GM12878 (cell line): Measurements from ENCODE around the gene THBS1. TPM values are rescaled to one million over a fixed set of nuclear protein-coding genes. Genes with fewer than 3 reads are reported as not detected.

ENCODE experiments used
- ATAC-seq: fragments of 200-7000 bp; cut with Tn5 transposase; 3 replicates; pipeline ENCODE4 v1.9.1; 2020; ENCODE audit warnings: mild to moderate bottlenecking, moderate library complexity
- BruUV-seq: library from RNA; stranded (reverse); fragments of 400-500 nt; replicated peaks from 2 replicates; lab custom pipeline; 2021; lab: Mats Ljungman, UMichigan
- CTCF ChIA-PET: fragments of 300-600 bp; sonication (Branson Sonifier 250); formaldehyde crosslinking; extraction: SDS; loops from one replicate; lab custom pipeline; 2021; ENCODE audit warnings: inconsistent platforms; lab: Yijun Ruan, JAX
- POLR2A ChIA-PET: fragments of 350-600 bp; formaldehyde crosslinking; extraction: SDS; loops from one replicate; lab custom pipeline; 2021; ENCODE audit warnings: inconsistent platforms; lab: Charles Lee
- RAD21 ChIA-PET: fragments of 300-600 bp; sonication (Branson Sonifier 250); formaldehyde crosslinking; loops from one replicate; lab custom pipeline; 2023; ENCODE audit warnings: antibody characterized with exemption; ENCODE audit not compliant: unreplicated experiment; lab: Charles Lee
- SMC1A ChIA-PET: fragments of 300-600 bp; sonication (Branson Sonifier 250); formaldehyde crosslinking; loops from one replicate; lab custom pipeline; 2023; ENCODE audit not compliant: unreplicated experiment, uncharacterized antibody; lab: Charles Lee
- DNase-seq: peaks from one replicate; pipeline ENCODE4 v3.0.0-alpha.2; 2011; ENCODE audit warnings: low read depth, low spot score
- FAIRE-seq: peaks from 3 replicates; lab custom pipeline; 2011; peaks lifted over from hg19 to GRCh38; lab: Jason Lieb, UNC
- H2AFZ ChIP-seq: 2 replicates; pipeline ENCODE4 v1.6.0; 2011; ENCODE audit warnings: low read depth, low read length, control low read depth; ENCODE audit not compliant: control insufficient read depth
- H3K27ac ChIP-seq: 2 replicates; pipeline ENCODE4 v1.5.1; 2011; ENCODE audit warnings: control low read depth; ENCODE audit not compliant: control insufficient read depth, insufficient read depth
- H3K27me3 ChIP-seq, 2 experiments: replicated peaks in 1 of 2; 2 replicates each; pipeline versions ENCODE4 v1.6.0 to v1.6.1; 2011; ENCODE audit warnings: low read length in 1 of 2; ENCODE audit not compliant: control insufficient read depth in 2 of 2, insufficient read depth in 2 of 2
- H3K36me3 ChIP-seq, 2 experiments: 2 replicates each; pipeline ENCODE4 v1.5.1; 2011; ENCODE audit warnings: low read length in 1 of 2; ENCODE audit not compliant: control insufficient read depth in 2 of 2, insufficient read depth in 2 of 2
- H3K4me1 ChIP-seq: 2 replicates; pipeline ENCODE4 v1.6.1; 2011; ENCODE audit warnings: mild to moderate bottlenecking, low read length, moderate library complexity, mixed read lengths; ENCODE audit not compliant: control insufficient read depth, insufficient read depth
- H3K4me2 ChIP-seq: 2 replicates; pipeline ENCODE4 v1.6.0; 2011; ENCODE audit warnings: control low read depth; ENCODE audit not compliant: control insufficient read depth, insufficient read depth
- H3K4me3 ChIP-seq: fragments of 200-600 bp; sonication (generic); 2 replicates; pipeline ENCODE4 v1.5.1; 2016
- H3K79me2 ChIP-seq: 2 replicates; pipeline ENCODE4 v1.6.0; 2011; ENCODE audit warnings: low read length; ENCODE audit not compliant: control insufficient read depth, insufficient read depth
- H3K9ac ChIP-seq: 2 replicates; pipeline ENCODE4 v1.8.0; 2011; ENCODE audit warnings: low read length, control low read depth, mixed read lengths; ENCODE audit not compliant: control insufficient read depth, insufficient read depth
- H3K9me3 ChIP-seq: replicated peaks from 3 replicates; pipeline ENCODE4 v1.5.1; 2011; ENCODE audit warnings: mild to moderate bottlenecking, low read length; ENCODE audit not compliant: control insufficient read depth, insufficient read depth
- H4K20me1 ChIP-seq: 2 replicates; pipeline ENCODE4 v1.6.0; 2011; ENCODE audit not compliant: control insufficient read depth, insufficient read depth
- KDM1A ChIP-seq: fragments of 200-600 bp; sonication (generic); IDR thresholded peaks from 2 replicates; pipeline ENCODE4 v1.6.1; 2016; ENCODE audit warnings: borderline replicate concordance
- MEF2A ChIP-seq: IDR thresholded peaks from 2 replicates; pipeline ENCODE4 v1.6.1; 2011; ENCODE audit warnings: low read depth, mild to moderate bottlenecking, low read length, moderate library complexity; ENCODE audit not compliant: insufficient read depth
- MTA3 ChIP-seq: IDR thresholded peaks from 2 replicates; pipeline ENCODE4 v1.6.1; 2012; ENCODE audit warnings: low read length, inconsistent platforms, borderline replicate concordance
- NR2C2 ChIP-seq: IDR thresholded peaks from 2 replicates; pipeline ENCODE4 v1.6.1; 2011; ENCODE audit warnings: borderline replicate concordance, low read depth; ENCODE audit not compliant: control insufficient read depth, insufficient read length
- NR2F1 ChIP-seq: fragments of 450-650 bp; conservative IDR thresholded peaks from 2 replicates; pipeline ENCODE4 v1.6.1; 2017; ENCODE audit warnings: mild to moderate bottlenecking
- SIN3A ChIP-seq: IDR thresholded peaks from 2 replicates; pipeline ENCODE4 v1.6.1; 2012; ENCODE audit warnings: low read depth, low read length, improper control_type of control experiment
- SMARCA5 ChIP-seq: fragments of 450-650 bp; IDR thresholded peaks from 2 replicates; pipeline ENCODE4 v1.6.1; 2017; ENCODE audit warnings: mild to moderate bottlenecking
- WGBS: methylation state at CpG from one replicate; pipeline ENCODE4 v1.1.6; 2016; ENCODE audit warnings: low lambda C conversion rate; ENCODE audit not compliant: insufficient replicate concordance, insufficient coverage; ENCODE audit errors: missing lambda C conversion rate; 5-methylcytosine and 5-hydroxymethylcytosine counted together
- in situ Hi-C: fragments of 300-500 bp; cut with MboI; formaldehyde crosslinking; loops from 9 replicates; pipeline ENCODE4 v1.14.3; 2018; ENCODE audit warnings: mixed read lengths
- intact Hi-C: fragments of 100-400 bp; cut with micrococcal nuclease; formaldehyde crosslinking; loops from one replicate; pipeline ENCODE4 v1.14.2; 2022; ENCODE audit not compliant: unreplicated experiment
- polyA plus RNA-seq, 11 experiments: library from polyadenylated mRNA; depleted of rRNA in 4 of 11; unstranded in 6 of 11; stranded (reverse) in 5 of 11; fragments of >200 nt; fragmentation: Nextera tagmentation in 4 of 11; fragmentation: Illumina TruSeq in 1 of 11; extraction: Ambion mirVana in 4 of 11; extraction: Trizol in 1 of 11; gene quantifications; 1 replicate in 1 of 11; 2 replicates in 10 of 11; pipeline versions ENCODE4 v1.2.1 to v1.2.3, GENCODE V29; 2011 to 2016; ENCODE audit warnings: inconsistent platforms in 2 of 11, missing spikeins in 2 of 11, low read depth in 1 of 11
- total RNA-seq, 4 experiments: library from RNA; depleted of rRNA in 3 of 4; stranded (reverse); fragments of >200 nt in 3 of 4; fragmentation: Illumina TruSeq in 1 of 4; extraction: Trizol in 1 of 4; gene quantifications; 2 replicates each; pipeline versions ENCODE4 v1.2.1 to v1.2.3, GENCODE V29; 2013 to 2021
- TF ChIP-seq, protein P1 (sequence below): IDR thresholded peaks from 2 replicates; pipeline ENCODE4 v1.6.1; 2012; ENCODE audit warnings: low read depth, low read length, improper control_type of control experiment
- TF ChIP-seq, protein P2 (sequence below): fragments of 450-650 bp; formaldehyde crosslinking; IDR thresholded peaks from 2 replicates; pipeline ENCODE4 v1.5.0; 2022; ENCODE audit warnings: mild to moderate bottlenecking, missing genetic modification characterization
- TF ChIP-seq, protein P3 (sequence below): IDR thresholded peaks from 2 replicates; pipeline ENCODE4 v1.6.1; 2011; ENCODE audit warnings: borderline replicate concordance, low read depth, mild to moderate bottlenecking, moderate library complexity, mixed read lengths, low read length; ENCODE audit not compliant: insufficient read depth; ENCODE audit errors: extremely low read length
- TF ChIP-seq, protein P4 (sequence below): IDR thresholded peaks from 2 replicates; pipeline ENCODE4 v1.6.1; 2012; ENCODE audit warnings: mild to moderate bottlenecking, low read depth, low read length
- TF ChIP-seq, protein P5 (sequence below): fragments of 450-650 bp; IDR thresholded peaks from 2 replicates; pipeline ENCODE4 v1.6.1; 2017; ENCODE audit warnings: mild to moderate bottlenecking, moderate library complexity

THBS1 gene
- total and polyA plus RNA-seq, 10 of the 15 experiments (the other 5 are each of a cell fraction or from before 2014, with no cell fraction given), result under 0.01 to 1.5 (median 0.23) TPM; not detected in 3

DNA sequence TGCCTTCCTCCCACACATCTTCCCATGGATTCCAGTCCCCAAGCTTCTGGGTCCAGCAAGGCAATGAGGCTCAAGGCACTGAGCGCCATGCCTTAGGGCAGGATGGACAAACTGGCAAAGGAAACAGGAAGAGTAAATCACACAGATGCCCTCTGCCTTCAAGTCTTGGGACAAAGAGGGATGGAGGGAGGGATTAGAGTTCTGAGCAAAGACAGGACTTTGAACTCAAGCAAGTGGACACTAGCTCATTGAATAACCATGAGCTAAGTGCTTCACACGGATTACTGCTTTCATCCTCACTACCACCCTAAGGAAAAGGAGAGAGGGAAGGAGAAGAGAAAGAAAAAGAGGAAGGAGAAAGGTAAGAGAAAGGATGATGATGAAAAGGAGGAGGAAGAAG, 7.6 kb upstream of the THBS1 start:
- no peak overlapping the region for H3K9ac ChIP-seq
- H4K20me1 ChIP-seq, result no peaks in the 10 kb centered on the region
- H2AFZ ChIP-seq, result no peak overlapping the region
- ChIA-PET RAD21 (no interaction called here), CTCF (interaction anchor here (2.0 kb wide), 1 partner anchor 183 kb away, joined by 4 read pairs; no protein-coding TSS in a partner anchor), SMC1A (no interaction called here), POLR2A (no interaction called here)
- 50% methylated on average over 2 of the region's 2 CpGs for WGBS
- FAIRE-seq, result no peak
- ATAC-seq, result no peak
- H3K4me1 ChIP-seq, result no peaks in the 10 kb centered on the region
- H3K9me3 ChIP-seq, result no peaks in the 10 kb centered on the region
- in situ Hi-C loops (no loop called here), intact Hi-C loops (no loop called here)
- H3K4me3 ChIP-seq, result no peak overlapping the region
- no peaks in the 10 kb centered on the region for H3K36me3 ChIP-seq
- DNase-seq, result no peak
- peaks cover 0 to 3% of the 10 kb centered on the region in 2 experiments; a peak in 1 of 4 replicates for H3K27me3 ChIP-seq
- no TSS peak for BruUV-seq
- no peak overlapping the region for H3K27ac ChIP-seq
- no peak overlapping the region for H3K4me2 ChIP-seq
- no peaks in the 10 kb centered on the region for H3K79me2 ChIP-seq
- TF ChIP-seq NR2C2 (no peak), KDM1A (no peak), MTA3 (no peak), SIN3A (no peak), NR2F1 (no peak), MEF2A (no peak), SMARCA5 (no peak)
- TF ChIP-seq, protein P1, sequence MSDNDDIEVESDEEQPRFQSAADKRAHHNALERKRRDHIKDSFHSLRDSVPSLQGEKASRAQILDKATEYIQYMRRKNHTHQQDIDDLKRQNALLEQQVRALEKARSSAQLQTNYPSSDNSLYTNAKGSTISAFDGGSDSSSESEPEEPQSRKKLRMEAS, result no peak
- TF ChIP-seq, protein P2, sequence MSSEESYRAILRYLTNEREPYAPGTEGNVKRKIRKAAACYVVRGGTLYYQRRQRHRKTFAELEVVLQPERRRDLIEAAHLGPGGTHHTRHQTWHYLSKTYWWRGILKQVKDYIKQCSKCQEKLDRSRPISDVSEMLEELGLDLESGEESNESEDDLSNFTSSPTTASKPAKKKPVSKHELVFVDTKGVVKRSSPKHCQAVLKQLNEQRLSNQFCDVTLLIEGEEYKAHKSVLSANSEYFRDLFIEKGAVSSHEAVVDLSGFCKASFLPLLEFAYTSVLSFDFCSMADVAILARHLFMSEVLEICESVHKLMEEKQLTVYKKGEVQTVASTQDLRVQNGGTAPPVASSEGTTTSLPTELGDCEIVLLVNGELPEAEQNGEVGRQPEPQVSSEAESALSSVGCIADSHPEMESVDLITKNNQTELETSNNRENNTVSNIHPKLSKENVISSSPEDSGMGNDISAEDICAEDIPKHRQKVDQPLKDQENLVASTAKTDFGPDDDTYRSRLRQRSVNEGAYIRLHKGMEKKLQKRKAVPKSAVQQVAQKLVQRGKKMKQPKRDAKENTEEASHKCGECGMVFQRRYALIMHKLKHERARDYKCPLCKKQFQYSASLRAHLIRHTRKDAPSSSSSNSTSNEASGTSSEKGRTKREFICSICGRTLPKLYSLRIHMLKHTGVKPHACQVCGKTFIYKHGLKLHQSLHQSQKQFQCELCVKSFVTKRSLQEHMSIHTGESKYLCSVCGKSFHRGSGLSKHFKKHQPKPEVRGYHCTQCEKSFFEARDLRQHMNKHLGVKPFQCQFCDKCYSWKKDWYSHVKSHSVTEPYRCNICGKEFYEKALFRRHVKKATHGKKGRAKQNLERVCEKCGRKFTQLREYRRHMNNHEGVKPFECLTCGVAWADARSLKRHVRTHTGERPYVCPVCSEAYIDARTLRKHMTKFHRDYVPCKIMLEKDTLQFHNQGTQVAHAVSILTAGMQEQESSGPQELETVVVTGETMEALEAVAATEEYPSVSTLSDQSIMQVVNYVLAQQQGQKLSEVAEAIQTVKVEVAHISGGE (CRISPR knock-in tag), result no peak
- TF ChIP-seq, protein P3, sequence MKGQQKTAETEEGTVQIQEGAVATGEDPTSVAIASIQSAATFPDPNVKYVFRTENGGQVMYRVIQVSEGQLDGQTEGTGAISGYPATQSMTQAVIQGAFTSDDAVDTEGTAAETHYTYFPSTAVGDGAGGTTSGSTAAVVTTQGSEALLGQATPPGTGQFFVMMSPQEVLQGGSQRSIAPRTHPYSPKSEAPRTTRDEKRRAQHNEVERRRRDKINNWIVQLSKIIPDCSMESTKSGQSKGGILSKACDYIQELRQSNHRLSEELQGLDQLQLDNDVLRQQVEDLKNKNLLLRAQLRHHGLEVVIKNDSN, result no peak
- TF ChIP-seq, protein P4, sequence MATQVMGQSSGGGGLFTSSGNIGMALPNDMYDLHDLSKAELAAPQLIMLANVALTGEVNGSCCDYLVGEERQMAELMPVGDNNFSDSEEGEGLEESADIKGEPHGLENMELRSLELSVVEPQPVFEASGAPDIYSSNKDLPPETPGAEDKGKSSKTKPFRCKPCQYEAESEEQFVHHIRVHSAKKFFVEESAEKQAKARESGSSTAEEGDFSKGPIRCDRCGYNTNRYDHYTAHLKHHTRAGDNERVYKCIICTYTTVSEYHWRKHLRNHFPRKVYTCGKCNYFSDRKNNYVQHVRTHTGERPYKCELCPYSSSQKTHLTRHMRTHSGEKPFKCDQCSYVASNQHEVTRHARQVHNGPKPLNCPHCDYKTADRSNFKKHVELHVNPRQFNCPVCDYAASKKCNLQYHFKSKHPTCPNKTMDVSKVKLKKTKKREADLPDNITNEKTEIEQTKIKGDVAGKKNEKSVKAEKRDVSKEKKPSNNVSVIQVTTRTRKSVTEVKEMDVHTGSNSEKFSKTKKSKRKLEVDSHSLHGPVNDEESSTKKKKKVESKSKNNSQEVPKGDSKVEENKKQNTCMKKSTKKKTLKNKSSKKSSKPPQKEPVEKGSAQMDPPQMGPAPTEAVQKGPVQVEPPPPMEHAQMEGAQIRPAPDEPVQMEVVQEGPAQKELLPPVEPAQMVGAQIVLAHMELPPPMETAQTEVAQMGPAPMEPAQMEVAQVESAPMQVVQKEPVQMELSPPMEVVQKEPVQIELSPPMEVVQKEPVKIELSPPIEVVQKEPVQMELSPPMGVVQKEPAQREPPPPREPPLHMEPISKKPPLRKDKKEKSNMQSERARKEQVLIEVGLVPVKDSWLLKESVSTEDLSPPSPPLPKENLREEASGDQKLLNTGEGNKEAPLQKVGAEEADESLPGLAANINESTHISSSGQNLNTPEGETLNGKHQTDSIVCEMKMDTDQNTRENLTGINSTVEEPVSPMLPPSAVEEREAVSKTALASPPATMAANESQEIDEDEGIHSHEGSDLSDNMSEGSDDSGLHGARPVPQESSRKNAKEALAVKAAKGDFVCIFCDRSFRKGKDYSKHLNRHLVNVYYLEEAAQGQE, result no peak
- TF ChIP-seq, protein P5, sequence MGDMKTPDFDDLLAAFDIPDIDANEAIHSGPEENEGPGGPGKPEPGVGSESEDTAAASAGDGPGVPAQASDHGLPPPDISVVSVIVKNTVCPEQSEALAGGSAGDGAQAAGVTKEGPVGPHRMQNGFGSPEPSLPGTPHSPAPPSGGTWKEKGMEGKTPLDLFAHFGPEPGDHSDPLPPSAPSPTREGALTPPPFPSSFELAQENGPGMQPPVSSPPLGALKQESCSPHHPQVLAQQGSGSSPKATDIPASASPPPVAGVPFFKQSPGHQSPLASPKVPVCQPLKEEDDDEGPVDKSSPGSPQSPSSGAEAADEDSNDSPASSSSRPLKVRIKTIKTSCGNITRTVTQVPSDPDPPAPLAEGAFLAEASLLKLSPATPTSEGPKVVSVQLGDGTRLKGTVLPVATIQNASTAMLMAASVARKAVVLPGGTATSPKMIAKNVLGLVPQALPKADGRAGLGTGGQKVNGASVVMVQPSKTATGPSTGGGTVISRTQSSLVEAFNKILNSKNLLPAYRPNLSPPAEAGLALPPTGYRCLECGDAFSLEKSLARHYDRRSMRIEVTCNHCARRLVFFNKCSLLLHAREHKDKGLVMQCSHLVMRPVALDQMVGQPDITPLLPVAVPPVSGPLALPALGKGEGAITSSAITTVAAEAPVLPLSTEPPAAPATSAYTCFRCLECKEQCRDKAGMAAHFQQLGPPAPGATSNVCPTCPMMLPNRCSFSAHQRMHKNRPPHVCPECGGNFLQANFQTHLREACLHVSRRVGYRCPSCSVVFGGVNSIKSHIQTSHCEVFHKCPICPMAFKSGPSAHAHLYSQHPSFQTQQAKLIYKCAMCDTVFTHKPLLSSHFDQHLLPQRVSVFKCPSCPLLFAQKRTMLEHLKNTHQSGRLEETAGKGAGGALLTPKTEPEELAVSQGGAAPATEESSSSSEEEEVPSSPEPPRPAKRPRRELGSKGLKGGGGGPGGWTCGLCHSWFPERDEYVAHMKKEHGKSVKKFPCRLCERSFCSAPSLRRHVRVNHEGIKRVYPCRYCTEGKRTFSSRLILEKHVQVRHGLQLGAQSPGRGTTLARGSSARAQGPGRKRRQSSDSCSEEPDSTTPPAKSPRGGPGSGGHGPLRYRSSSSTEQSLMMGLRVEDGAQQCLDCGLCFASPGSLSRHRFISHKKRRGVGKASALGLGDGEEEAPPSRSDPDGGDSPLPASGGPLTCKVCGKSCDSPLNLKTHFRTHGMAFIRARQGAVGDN, result no peak
